Activated T-cell treated with anti-CD3 and anti-CD28 coated beads for 48 hours (primary cell): ENCODE measurements around the gene SUV39H2.
"Not testable (repeated sequence)": the region's sequence is repeated elsewhere in the genome, so short reads cannot be mapped to it uniquely, and the experiment has no call there.

Experiments used
- DNase-seq: peaks from one replicate; pipeline ENCODE4 v3.0.0-alpha.2; 2020; ENCODE audit warnings: low read depth

The SUV39H2 gene

DNA sequence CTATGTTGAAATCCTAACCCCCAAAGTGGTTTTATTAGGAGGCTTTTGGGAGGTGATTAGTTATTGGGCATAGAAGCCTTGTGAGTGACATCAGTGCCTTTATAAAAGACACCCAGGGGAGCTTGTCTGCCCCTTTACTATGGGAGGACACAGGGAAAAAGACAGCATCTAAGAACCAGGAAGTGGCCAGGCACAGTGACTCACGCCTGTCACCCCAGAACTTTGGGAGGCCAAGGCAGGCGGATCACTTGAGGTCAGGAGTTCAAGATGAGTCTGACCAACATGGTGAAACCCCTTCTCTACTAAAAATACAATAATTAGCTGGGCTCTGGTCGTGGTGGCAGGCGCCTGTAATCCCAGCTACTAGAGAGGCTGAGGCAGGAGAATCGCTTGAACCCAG lies 60.3 kb downstream of the SUV39H2 start:
- peak; percentile 30 for DNase-seq

DNA sequence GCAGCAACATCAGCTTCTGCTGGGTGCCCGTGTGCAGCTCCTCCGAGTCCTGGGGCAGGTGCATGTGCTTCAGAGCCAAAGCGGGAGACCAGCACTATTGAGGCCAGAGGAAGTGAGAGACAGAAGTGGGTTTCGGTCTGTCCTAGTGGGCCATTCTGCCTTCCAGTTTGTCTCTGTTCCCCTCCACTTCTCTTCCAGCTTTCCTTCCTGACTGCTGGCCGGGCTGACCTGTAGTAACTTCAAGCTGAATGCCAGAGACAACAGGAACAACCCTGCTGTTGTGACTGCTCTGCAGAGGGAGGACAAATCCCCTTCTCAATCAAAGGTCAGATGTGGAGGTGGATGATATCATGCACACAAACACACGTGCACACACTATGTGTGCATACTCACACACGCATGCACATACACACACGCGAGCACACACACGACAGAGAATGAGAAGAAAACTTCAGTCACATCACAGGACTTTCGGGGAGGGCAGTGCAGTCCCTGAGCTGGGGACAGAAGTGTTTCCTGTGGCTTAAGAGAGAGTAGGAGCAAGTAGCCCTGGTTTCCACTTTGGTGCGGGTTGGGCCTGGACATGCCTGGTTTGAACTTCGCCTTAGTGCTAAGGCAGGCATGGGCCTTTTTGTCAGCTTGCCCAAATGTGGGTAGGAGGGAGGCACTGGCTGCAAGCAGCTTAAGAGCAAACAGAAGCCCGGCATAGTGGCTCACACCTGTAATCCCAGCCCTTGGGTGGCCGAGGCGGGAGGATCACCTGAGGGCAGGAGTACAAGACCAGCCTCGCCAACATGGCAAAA lies 63.7 kb downstream of the SUV39H2 start:
- DNase-seq: not testable (repeated sequence)

DNA sequence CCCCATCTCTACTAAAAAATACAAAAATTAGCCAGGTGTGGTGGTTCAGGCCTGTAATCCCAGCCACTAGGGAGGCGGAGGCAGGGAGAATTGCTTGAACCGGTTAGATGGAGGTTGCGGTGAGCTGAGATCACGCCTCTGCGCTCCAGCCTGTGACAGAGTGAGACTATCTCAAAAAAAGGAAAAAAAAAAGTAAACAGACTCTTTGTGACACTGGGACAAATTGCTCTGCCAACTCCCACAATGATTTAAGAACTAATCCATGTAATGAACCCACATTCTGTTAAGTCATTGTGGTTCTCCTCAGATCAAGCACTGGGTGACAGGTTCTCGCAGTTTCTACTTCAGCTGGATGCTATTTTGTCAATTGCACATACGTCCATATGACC lies 64.3 kb downstream of the SUV39H2 start:
- not testable (repeated sequence) for DNase-seq

DNA sequence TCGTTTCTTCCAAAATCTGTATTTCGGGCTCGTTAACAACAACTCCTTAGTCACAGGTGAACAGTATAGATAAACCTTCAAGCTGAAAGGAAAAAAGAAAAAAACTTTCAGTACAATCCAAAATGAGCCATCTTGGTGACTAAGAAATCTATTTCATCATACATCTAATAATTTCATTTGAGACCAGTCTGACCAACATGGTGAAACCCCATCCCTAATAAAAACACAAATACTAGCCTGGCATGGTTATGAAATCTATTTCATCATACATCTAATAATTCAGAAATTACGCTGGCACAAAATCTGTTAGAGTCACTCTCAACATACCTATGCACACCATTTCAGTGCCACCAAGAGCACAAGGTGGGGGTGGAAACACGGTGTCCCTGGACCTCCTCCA lies 66.4 kb downstream of the SUV39H2 start:
- no peak for DNase-seq

DNA sequence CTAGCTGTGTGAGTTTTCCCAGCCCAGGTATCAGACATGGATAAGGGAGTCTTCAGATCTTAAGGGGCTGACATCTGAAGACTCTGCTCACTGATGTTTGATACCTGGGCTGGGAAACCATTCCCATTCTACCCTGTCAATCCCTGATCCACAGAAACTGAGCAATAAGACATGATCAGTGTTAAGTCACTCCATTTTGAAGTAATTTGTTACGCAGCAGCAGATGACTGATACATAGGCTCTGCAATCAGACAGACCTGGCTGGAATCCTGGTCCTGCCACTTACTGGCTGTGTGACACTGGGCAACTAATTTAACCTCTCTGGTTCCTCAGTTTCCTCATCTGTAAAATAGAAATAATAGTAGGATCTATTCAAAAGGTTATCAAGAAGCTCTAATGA lies 68.6 kb downstream of the SUV39H2 start:
- DNase-seq: no peak

DNA sequence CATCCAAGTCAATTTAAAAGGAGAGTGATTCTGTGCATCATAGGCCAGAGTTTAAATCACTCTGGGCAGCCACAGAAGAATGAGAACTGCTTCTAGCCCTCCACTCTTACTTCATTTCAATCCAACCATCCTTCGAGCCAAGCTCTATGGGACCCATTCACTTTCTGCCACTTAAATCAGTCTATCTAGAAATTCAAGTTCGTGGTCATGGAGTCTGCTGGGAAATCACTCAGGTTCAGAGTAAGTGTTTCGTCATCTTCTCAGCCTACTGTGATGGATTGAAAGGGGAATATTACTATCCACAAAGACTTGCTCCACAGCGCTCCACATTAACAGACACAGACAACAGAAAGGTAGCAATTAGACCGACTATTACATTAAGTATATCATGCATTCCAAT lies 70.6 kb downstream of the SUV39H2 start:
- no peak for DNase-seq

DNA sequence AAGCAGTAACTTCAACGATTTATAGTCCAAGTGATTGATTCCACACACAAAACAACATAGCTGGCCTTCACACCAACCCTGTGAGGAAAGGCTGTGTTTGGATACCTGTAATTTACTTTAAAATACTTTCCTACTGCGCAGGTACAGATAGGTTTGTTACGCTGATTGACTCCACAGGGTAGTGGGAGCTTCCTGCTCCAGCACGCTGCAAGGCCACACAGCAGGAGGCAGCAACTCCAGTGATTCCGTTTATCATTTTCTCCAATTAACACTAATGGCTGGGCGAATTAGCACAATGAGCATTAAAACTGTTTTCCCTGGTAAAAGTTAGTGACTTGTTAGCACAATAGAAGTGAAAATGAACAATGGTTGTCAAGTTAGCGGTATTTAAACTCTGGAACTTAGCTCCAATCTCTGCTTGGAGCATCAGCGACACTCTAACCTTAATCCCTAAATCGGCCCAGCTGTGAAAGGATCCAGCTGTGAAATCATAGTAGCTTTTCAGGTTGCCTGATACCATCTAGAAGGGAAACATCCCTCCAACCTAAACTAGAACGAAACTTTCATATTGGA lies 74.3 kb downstream of the SUV39H2 start:
- no peak for DNase-seq

DNA sequence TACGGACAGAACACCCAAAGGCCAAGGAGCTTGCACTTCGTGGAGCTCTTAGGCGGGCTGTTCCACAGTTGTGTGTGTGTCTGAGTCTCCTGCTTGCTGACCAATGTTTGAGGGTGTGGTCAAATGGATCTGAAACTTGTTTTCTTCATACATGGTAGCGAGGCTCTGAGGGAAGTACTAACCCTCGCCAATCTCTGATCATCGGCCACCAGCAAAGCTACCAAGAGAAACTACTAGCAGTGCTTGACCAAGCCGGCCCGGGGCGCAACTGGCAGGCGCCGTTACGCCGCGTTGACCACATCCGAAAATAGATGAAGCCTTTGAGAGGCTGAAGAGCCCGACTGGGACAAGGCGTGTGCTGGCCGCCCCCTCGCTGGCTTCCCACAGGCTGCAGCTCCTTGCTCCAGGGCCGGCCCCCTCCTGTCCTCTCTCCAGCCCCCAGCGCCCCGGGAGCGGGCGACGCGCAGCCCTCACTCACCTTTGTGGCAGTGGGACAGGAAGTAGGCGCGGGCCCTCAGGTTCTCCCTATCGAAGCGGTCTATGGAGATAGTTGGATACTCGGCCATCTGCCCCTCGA lies 74.8 kb downstream of the SUV39H2 start:
- DNase-seq: no peak
